Islet precursor cell (in vitro differentiated cells): Measurements from ENCODE around the gene TMEM50A.
"Not testable (repeated sequence)": the region's sequence is repeated elsewhere in the genome, so short reads cannot be mapped to it uniquely, and the experiment has no call there.

Source experiments
- DNase-seq: peaks from one replicate; pipeline ENCODE4 v3.0.0-alpha.2; 2018

The TMEM50A gene

GRCh38 chr1:25338188-25338981 lies at the start of gene TMEM50A:
TSS of gene TMEM50A (plus strand) at chr1:25338334. CDS start at chr1:25340487, 2,153 bp downstream.
- DNase-seq = peak; percentile 96

GRCh38 chr1:25288573-25289101 lies 49.5 kb upstream of the TMEM50A start:
- DNase-seq = not testable (repeated sequence)

GRCh38 chr1:25290043-25290442 lies 48.1 kb upstream of the TMEM50A start:
- not testable (repeated sequence) for DNase-seq

DNA sequence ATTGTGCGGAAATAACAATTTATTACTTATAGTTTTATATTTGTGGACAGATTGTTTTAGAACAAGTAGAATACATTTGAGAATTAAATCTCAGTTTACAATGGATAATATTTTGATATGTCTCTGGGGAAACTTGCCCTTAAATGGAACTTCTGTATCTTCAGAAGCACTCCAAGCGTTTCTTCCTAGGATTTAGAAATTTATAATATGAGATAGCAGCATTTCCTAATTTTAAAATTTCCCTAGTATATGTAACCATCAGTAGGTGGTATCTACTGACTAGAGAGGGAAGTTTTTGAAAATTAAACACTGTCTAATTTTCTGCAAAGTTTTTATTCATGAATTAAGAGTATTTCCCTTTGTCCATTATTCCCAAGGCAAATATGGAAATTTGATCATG lies 44.7 kb upstream of the TMEM50A start:
- not testable (repeated sequence) for DNase-seq

- DNase-seq = not testable (repeated sequence)
Observed at GRCh38 chr1:25294889-25295826, 43.0 kb upstream of the TMEM50A start.

- DNase-seq = not testable (repeated sequence)
Observed at GRCh38 chr1:25296501-25296900, 41.6 kb upstream of the TMEM50A start.

- DNase-seq = not testable (repeated sequence)
Observed at GRCh38 chr1:25300729-25301128, 37.4 kb upstream of the TMEM50A start.

DNA sequence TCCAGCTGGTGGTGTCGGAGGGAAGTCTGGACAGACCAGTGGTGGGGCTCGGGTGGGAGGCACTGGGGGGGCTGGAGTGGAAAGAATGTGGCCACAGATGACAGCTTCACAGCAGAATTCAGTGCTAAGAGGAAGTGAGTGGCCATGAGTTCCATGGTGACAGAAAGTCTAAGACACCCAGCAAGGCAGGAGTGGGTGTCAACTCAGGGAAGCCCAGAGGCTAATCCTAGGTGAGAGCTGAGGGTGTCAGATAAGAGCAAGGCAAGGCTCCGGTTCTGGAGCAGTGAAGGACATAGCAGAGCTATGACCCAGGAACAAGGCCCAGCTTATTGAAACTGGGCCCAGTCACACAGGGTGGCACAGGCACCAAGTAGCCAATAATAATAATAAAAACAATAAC lies 35.8 kb upstream of the TMEM50A start:
- DNase-seq = not testable (repeated sequence)

GRCh38 chr1:25304936-25305335 lies 33.2 kb upstream of the TMEM50A start:
- DNase-seq = not testable (repeated sequence)

GRCh38 chr1:25308168-25308567 lies 30.0 kb upstream of the TMEM50A start:
- not testable (repeated sequence) for DNase-seq

DNA sequence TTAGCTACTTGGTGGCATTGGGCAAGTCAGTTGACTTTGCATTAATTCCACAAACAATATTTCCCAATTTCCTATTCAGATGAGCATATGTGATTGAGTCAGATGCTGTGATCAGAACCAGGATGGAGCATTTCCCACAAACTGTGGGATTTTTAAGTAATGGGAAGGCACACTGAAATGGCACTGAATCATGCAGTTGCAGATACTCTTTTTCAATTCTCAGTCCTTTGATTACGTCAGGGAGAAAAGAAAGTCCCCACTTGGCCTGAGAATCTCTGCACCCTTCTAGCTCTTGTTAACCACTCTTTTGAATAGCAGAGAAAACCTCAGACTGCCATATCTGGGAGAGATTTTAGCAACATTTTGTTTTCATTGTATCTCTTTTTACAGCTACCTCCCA lies 29.0 kb upstream of the TMEM50A start:
- DNase-seq = not testable (repeated sequence)

- DNase-seq = not testable (repeated sequence)
Observed at GRCh38 chr1:25309486-25309885, 28.6 kb upstream of the TMEM50A start.

DNA sequence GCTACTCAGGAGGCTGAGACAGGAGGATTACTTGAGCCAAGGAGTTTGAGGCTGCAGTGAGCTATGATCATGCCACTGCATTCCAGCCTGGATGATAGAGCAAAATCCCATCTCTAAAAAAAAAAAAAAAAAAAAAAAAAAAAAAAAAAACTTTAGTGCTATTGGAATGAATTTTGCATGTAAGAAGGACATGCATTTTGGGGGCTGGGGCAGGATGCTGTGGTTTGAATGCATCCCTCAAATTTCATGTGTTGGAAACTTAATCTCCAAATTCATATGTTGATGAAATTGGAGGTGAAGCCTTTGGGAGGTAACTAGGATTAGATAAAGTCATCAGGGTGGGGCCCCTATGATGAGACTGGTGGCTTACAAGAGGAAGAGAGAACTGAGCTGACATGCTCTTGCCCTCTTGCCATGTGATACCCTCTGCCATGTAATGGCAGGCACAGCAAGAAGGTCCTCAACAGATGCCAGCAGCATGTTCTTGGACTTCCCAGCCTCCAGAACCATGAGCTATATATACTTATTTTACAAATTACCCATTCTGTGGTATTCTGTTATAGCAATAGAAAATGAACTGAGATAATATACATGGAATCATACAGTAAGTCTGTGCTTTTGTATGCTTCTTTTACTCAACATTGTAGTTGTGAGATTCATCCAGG lies 25.2 kb upstream of the TMEM50A start:
- not testable (repeated sequence) for DNase-seq

GRCh38 chr1:25320314-25320938 lies 17.7 kb upstream of the TMEM50A start:
- DNase-seq = not testable (repeated sequence)

DNA sequence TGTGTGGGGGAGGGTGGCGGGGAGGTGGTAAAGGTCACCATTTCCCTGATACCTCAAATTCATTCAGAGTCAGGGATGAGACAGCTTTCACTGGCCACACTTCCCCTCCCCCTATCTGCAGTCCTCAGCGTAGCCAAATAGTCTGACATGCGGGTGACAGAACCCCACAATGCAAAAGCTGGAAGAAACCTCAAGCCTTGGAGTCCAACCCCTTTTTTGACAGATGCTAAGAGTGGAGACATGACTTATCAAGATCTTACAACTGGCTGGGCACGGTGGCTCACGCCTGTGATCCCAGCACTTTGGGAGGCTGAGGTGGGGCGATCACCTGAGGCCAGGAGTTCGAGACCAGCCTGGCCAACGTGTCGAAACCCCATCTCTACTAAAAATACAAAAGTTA lies 16.0 kb upstream of the TMEM50A start:
- DNase-seq = not testable (repeated sequence)

DNA sequence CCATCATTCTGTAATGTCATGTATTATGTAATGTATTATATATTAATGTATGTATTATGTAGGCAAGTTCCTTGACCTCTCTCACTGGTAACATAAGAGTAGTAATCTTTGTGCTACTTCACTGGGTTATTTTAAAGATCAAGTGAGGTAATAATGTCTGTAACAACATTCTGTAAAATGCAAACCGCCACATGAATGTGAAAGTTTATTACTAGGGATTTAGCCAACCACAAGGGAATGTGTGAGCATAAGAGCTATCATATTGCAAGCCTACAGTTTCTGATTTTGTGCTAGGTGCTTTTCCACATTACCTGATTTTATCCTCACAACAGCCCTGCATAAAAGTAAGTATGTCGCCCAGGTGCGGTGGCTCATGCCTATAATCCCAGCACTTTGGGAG lies 13.7 kb upstream of the TMEM50A start:
- DNase-seq = not testable (repeated sequence)

- not testable (repeated sequence) for DNase-seq
Observed at GRCh38 chr1:25327864-25328790, 10.0 kb upstream of the TMEM50A start.

- not testable (repeated sequence) for DNase-seq
Observed at GRCh38 chr1:25328791-25329185, 9.3 kb upstream of the TMEM50A start.

GRCh38 chr1:25329336-25329735 lies 8.8 kb upstream of the TMEM50A start:
- DNase-seq = not testable (repeated sequence)

- DNase-seq = not testable (repeated sequence)
Observed at GRCh38 chr1:25329950-25330349, 8.2 kb upstream of the TMEM50A start.

GRCh38 chr1:25336922-25337354 lies 1.2 kb upstream of the TMEM50A start:
- DNase-seq = peak; percentile 56
